KMS-11 (cell line): ENCODE results near the gene S1PR1.
"Not testable (repeated sequence)": the region's sequence is repeated elsewhere in the genome, so short reads cannot be mapped to it uniquely, and the experiment has no call there.

Experiments used
- H2AFZ ChIP-seq: fragments of 200-600 bp; sonication (generic); 2 replicates; pipeline ENCODE4 v1.6.1; 2016; ENCODE audit warnings: antibody characterized with exemption, mixed run types, low read depth
- H3K27ac ChIP-seq: fragments of 200-600 bp; sonication (generic); 2 replicates; pipeline ENCODE4 v1.6.1; 2016; ENCODE audit warnings: mild to moderate bottlenecking, mixed run types
- H3K27me3 ChIP-seq: fragments of 200-600 bp; sonication (generic); 2 replicates; pipeline ENCODE4 v1.6.1; 2017; ENCODE audit warnings: mild to moderate bottlenecking, low read depth, mixed run types, moderate library complexity; ENCODE audit not compliant: insufficient read depth
- H3K36me3 ChIP-seq: fragments of 200-600 bp; sonication (generic); 2 replicates; pipeline ENCODE4 v1.6.1; 2017; ENCODE audit warnings: mild to moderate bottlenecking, mixed run types; ENCODE audit not compliant: insufficient read depth
- H3K4me1 ChIP-seq: fragments of 200-600 bp; sonication (generic); 2 replicates; pipeline ENCODE4 v1.6.1; 2016; ENCODE audit warnings: mild to moderate bottlenecking, low read depth, mixed run types; ENCODE audit not compliant: poor library complexity, severe bottlenecking
- H3K4me2 ChIP-seq: fragments of 200-600 bp; sonication (generic); 2 replicates; pipeline ENCODE4 v1.7.0; 2016; ENCODE audit warnings: mild to moderate bottlenecking, mixed run types
- H3K4me3 ChIP-seq: fragments of 200-600 bp; sonication (generic); IDR thresholded peaks from 2 replicates; pipeline ENCODE4 v1.6.1; 2017; ENCODE audit warnings: low read depth, low read length, mixed read lengths; ENCODE audit not compliant: insufficient read depth
- H3K79me2 ChIP-seq: fragments of 200-600 bp; sonication (generic); 2 replicates; pipeline ENCODE4 v1.6.1; 2016; ENCODE audit warnings: low read depth, mixed run types; ENCODE audit not compliant: insufficient read depth
- H3K9ac ChIP-seq: fragments of 200-600 bp; sonication (generic); 2 replicates; pipeline ENCODE4 v1.6.1; 2016; ENCODE audit warnings: mild to moderate bottlenecking, mixed run types
- H4K20me1 ChIP-seq: fragments of 200-600 bp; sonication (generic); 2 replicates; pipeline ENCODE4 v1.6.1; 2016; ENCODE audit warnings: mild to moderate bottlenecking, mixed run types; ENCODE audit not compliant: insufficient read depth
- CTCF ChIP-seq: fragments of 200-600 bp; sonication (generic); conservative IDR thresholded peaks from 2 replicates; pipeline ENCODE4 v1.6.1; 2017; ENCODE audit warnings: low read depth, mild to moderate bottlenecking, antibody characterized with exemption, low read length, moderate library complexity, mixed read lengths

The S1PR1 gene

GRCh38 chr1:101236516-101237228 lies at the start of gene S1PR1:
Gene S1PR1, plus strand, starts transcription at chr1:101237019. Its CDS starts 1,966 bp downstream, at chr1:101238985.
- peak within 1 kb of the TSS; percentile 18; the same call in 1 of the 2 replicates for H3K9ac ChIP-seq
- peak within 1 kb of the TSS; percentile 30; the same call in 1 of the 2 replicates for H2AFZ ChIP-seq
- peaks cover 10% of the 10 kb centered on the region for H3K27me3 ChIP-seq
- peak within 1 kb of the TSS; percentile 54 for H3K4me2 ChIP-seq
- no peaks in the 10 kb centered on the region for H3K79me2 ChIP-seq
- peaks cover 20% of the 10 kb centered on the region for H3K4me1 ChIP-seq
- no peak for TF ChIP-seq CTCF
- no peak within 1 kb of the TSS for H3K27ac ChIP-seq
- H3K36me3 ChIP-seq, result no peaks in the 10 kb centered on the region
- H3K4me3 ChIP-seq, result no peak within 1 kb of the TSS
- H4K20me1 ChIP-seq, result no peaks in the 10 kb centered on the region

- Histone ChIP-seq H3K4me1 (no peaks in the 10 kb centered on the region), H3K27ac (no peak overlapping the region), H2AFZ (no peak overlapping the region), H3K79me2 (no peaks in the 10 kb centered on the region), H4K20me1 (no peaks in the 10 kb centered on the region), H3K36me3 (no peaks in the 10 kb centered on the region), H3K27me3 (no peaks in the 10 kb centered on the region), H3K4me2 (no peak overlapping the region), H3K4me3 (no peak overlapping the region), H3K9ac (no peak overlapping the region)
- TF ChIP-seq CTCF, result no peak
Observed at GRCh38 chr1:101187297-101187696, 49.5 kb upstream of the S1PR1 start.

GRCh38 chr1:101188331-101188730 lies 48.5 kb upstream of the S1PR1 start:
- no peak overlapping the region for H3K4me2 ChIP-seq
- H3K9ac ChIP-seq, result no peak overlapping the region
- H4K20me1 ChIP-seq, result no peaks in the 10 kb centered on the region
- no peak overlapping the region for H2AFZ ChIP-seq
- no peak for TF ChIP-seq CTCF
- no peaks in the 10 kb centered on the region for H3K4me1 ChIP-seq
- no peaks in the 10 kb centered on the region for H3K79me2 ChIP-seq
- no peak overlapping the region for H3K27ac ChIP-seq
- no peak overlapping the region for H3K4me3 ChIP-seq
- H3K36me3 ChIP-seq, result no peaks in the 10 kb centered on the region
- no peaks in the 10 kb centered on the region for H3K27me3 ChIP-seq

GRCh38 chr1:101188968-101189367 lies 47.9 kb upstream of the S1PR1 start:
- not testable (repeated sequence) for H4K20me1 ChIP-seq, H3K4me1 ChIP-seq, H3K79me2 ChIP-seq

GRCh38 chr1:101190441-101190840 lies 46.4 kb upstream of the S1PR1 start:
- no peaks in the 10 kb centered on the region for H4K20me1 ChIP-seq
- H3K9ac ChIP-seq, result no peak overlapping the region
- H3K4me1 ChIP-seq, result no peaks in the 10 kb centered on the region
- no peaks in the 10 kb centered on the region for H3K36me3 ChIP-seq
- no peak overlapping the region for H3K4me2 ChIP-seq
- no peaks in the 10 kb centered on the region for H3K27me3 ChIP-seq
- no peak for TF ChIP-seq CTCF
- no peaks in the 10 kb centered on the region for H3K79me2 ChIP-seq
- H2AFZ ChIP-seq, result no peak overlapping the region
- no peak overlapping the region for H3K4me3 ChIP-seq
- no peak overlapping the region for H3K27ac ChIP-seq

More at GRCh38 chr1:101188968-101189367, 47.9 kb upstream of the S1PR1 start:
- H3K9ac ChIP-seq, H3K27ac ChIP-seq, H3K36me3 ChIP-seq, H2AFZ ChIP-seq, H3K27me3 ChIP-seq, H3K4me2 ChIP-seq, H3K4me3 ChIP-seq: not testable (repeated sequence)
